HG03565 (cell line): ENCODE measurements around the gene TBX19.

Source experiments
- ATAC-seq: cut with Tn5 transposase; IDR thresholded peaks from one replicate; pipeline ENCODE4 v1.9.1; 2021; ENCODE audit warnings: mild to moderate bottlenecking, moderate library complexity; ENCODE audit not compliant: unreplicated experiment

Gene TBX19

GRCh38 chr1:168280296-168280927, at the start of gene TBX19:
TSS of gene TBX19 (plus strand) at chr1:168280877. CDS start at chr1:168281091, 214 bp downstream.
- ATAC-seq = no peak

GRCh38 chr1:168234846-168235547, 45.7 kb upstream of the TBX19 start:
- peak; percentile 76 for ATAC-seq

- ATAC-seq = peak; percentile 8
These were observed 45.2 kb upstream of the TBX19 start for GRCh38 chr1:168235548-168235885.

GRCh38 chr1:168235937-168236336, 44.7 kb upstream of the TBX19 start:
- no peak for ATAC-seq

- no peak for ATAC-seq
These were observed 43.7 kb upstream of the TBX19 start for GRCh38 chr1:168236836-168237611.

GRCh38 chr1:168243198-168243597, 37.5 kb upstream of the TBX19 start:
- ATAC-seq = no peak

- ATAC-seq = no peak
These were observed 37.0 kb upstream of the TBX19 start for GRCh38 chr1:168243636-168244212.

- ATAC-seq = no peak
These were observed 35.6 kb upstream of the TBX19 start for GRCh38 chr1:168245042-168245441.

GRCh38 chr1:168246506-168246905, 34.2 kb upstream of the TBX19 start:
- ATAC-seq = no peak

GRCh38 chr1:168252204-168252733, 28.4 kb upstream of the TBX19 start:
- no peak for ATAC-seq

- no peak for ATAC-seq
These were observed 24.5 kb upstream of the TBX19 start for GRCh38 chr1:168256164-168256563.

- no peak for ATAC-seq
These were observed 23.3 kb upstream of the TBX19 start for GRCh38 chr1:168257397-168257796.

- ATAC-seq = no peak
These were observed 21.1 kb upstream of the TBX19 start for GRCh38 chr1:168259567-168259966.

GRCh38 chr1:168260393-168260792, 20.3 kb upstream of the TBX19 start:
- ATAC-seq = no peak

- ATAC-seq = no peak
These were observed 19.3 kb upstream of the TBX19 start for GRCh38 chr1:168261390-168261789.

- no peak for ATAC-seq
These were observed 17.5 kb upstream of the TBX19 start for GRCh38 chr1:168263130-168263529.

- ATAC-seq = no peak
These were observed 16.4 kb upstream of the TBX19 start for GRCh38 chr1:168264296-168264695.

GRCh38 chr1:168265596-168265995, 15.1 kb upstream of the TBX19 start:
- no peak for ATAC-seq

- no peak for ATAC-seq
These were observed 14.0 kb upstream of the TBX19 start for GRCh38 chr1:168266644-168267186.

GRCh38 chr1:168271636-168272035, 9.0 kb upstream of the TBX19 start:
- no peak for ATAC-seq

GRCh38 chr1:168273575-168273974, 7.1 kb upstream of the TBX19 start:
- ATAC-seq = peak; percentile 41
